Measurements from ENCODE around the gene CA7.

CA7 gene

GRCh38 chr16:66844342-66845079 lies at the start of gene CA7:
TSS of gene CA7 (plus strand) at chr16:66844414. CDS start at chr16:66844488, 74 bp downstream.
- DNase-seq: no peak

GRCh38 chr16:66798161-66798560 lies 46.1 kb upstream of the CA7 start:
- no peak for DNase-seq

DNA sequence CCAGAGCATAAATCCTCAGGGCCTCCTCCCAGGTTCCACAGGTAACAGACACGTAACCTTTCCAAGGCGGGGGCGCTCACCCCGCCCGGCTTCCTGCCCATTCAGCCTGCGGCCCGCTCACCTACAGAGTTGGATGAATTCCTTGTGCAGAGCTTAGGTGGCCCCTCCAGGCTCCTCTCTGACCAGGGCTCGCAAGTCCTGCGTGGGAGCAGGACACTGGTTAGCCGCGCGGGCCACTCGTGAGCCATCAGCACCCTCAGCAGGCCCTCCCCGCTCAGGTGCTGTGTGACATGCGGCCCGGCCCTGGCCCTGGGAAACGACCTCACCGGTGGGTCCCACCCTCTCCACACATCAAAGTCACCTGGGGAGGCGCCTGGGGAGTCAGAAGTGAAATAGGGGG lies 43.4 kb upstream of the CA7 start:
- no peak for DNase-seq

GRCh38 chr16:66801320-66802105 lies 42.7 kb upstream of the CA7 start, which contains the start of gene TERB1:
TSS of gene TERB1 (minus strand) at chr16:66801584. CDS start at chr16:66796798, 4,786 bp downstream.
- no peak for DNase-seq

DNA sequence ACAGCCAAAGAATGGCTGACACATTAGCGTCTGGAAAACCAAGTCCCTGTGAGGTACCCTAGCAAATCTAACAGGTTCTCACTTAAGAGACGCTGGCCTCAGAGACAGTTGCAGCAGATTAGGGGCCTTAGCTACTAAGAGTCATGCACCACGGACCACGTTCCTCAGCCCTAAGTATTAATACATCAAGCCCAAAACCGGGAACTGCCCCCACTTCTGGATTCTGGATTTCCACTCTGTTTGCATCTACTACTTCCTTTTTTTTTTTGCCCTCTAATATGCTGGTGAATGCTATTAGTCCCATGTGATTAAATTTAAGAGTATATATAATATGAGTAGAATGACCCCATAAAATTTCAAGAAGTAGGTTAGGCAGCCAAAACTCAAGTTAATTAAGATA lies 42.1 kb upstream of the CA7 start:
- DNase-seq: no peak

- no peak for DNase-seq
These were observed 34.4 kb upstream of the CA7 start for GRCh38 chr16:66809765-66810164.

GRCh38 chr16:66810391-66810790 lies 33.8 kb upstream of the CA7 start:
- no peak for DNase-seq

DNA sequence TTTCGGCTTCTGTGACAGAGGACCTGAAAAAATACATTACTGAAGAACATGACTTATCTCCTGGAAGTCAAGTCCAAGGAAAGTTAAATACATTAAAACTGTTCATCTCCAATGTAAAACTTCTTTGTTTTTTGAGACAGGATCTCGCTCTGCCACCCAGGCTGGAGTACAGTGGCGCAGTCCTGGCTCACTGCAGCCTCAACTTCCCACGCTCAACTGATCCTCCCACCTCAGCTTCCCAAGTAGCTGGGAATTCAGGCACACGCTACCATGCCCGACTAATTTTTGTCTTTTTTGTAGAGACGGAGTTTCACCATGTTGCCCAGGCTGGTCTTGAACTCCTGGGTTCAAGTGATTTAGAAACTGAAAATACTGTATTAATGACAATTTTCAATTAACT lies 33.2 kb upstream of the CA7 start:
- no peak for DNase-seq

DNA sequence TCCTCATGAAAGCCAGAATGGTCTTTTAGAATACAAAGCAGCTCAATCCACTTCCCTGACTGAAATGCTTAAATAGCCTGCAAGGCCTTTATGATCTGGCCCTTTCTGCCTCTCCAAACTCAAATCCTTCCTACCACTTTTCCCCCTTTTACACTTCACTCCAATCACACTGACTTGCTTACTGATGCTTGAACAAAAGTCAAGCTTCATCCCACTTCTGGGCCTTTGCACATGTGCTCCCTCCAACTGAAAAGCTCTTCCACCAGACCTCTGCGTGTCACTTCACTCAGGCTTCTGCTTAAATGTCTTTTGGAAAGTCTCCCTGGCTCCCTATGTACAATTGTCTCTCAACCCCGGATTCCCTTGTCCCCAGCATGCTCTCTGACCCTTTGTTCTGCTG lies 29.5 kb upstream of the CA7 start:
- no peak for DNase-seq

GRCh38 chr16:66824006-66824405 lies 20.2 kb upstream of the CA7 start:
- no peak for DNase-seq

GRCh38 chr16:66830422-66831404 lies 13.5 kb upstream of the CA7 start, which contains the start of gene NAE1:
TSS of gene NAE1 (minus strand) at chr16:66830976. CDS start at chr16:66830899, 77 bp downstream.
- peak; percentile 68 for DNase-seq

GRCh38 chr16:66832190-66832589 lies 12.0 kb upstream of the CA7 start:
- DNase-seq: no peak

GRCh38 chr16:66832661-66833305 lies 11.4 kb upstream of the CA7 start:
- DNase-seq: no peak

DNA sequence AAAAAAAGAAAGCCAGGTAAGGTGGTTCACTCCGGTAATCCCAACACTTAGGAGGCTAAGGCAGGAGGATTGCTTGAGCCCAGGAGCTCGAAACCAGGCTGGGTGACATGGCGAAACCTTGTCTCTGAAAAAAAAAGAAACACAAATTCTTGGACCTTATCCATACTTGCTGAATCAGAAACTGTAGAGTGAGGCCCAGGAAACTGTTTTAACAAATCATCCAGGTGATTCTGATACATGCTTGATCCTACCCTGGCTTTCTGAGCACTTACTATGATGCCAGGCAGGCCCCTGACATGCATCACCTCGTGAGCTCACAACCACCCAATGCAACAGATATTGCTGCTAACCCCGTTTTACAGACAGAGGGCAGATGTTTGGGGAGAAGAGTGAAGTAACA lies 9.5 kb upstream of the CA7 start:
- DNase-seq: no peak

GRCh38 chr16:66840883-66841282 lies 3.3 kb upstream of the CA7 start:
- no peak for DNase-seq

DNA sequence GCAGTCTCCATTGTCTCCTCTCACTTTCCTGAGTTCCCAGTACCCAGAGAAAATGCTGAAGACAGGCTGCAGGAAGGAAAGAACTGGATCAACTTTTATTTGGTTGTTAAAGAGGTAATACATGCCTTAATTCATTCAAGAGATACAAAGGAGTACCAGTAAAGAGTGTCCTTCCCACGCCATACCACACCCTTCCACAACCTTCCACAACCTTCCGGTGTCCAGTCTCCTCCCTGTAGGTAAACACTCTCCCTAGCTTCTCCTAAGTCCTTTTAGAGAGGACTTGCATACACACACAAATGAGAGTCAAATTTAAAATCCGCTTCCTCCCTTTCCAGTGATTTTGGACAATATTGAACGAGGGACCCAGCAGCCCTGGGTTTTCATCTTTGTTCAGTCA lies 2.8 kb upstream of the CA7 start:
- no peak for DNase-seq

DNA sequence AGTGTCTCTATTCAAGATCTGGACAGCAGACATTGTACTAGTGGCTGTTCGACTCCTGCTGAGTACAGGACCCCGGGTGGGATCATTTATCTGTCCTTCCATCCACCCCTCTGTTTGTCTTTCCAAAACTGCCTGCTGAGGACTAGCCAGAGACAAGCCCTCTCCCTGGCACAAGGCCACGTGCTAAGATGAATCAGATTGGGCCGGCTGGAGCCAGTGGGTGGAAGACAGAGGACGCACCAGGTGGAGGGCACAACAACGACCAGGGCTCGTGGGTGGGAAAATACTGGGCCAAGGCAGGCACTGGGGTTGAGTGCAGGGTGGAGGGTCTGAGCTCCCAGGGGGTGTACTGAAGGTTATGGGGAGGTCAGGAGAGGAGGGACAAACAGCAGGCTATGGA lies 1.4 kb upstream of the CA7 start:
- no peak for DNase-seq

DNA sequence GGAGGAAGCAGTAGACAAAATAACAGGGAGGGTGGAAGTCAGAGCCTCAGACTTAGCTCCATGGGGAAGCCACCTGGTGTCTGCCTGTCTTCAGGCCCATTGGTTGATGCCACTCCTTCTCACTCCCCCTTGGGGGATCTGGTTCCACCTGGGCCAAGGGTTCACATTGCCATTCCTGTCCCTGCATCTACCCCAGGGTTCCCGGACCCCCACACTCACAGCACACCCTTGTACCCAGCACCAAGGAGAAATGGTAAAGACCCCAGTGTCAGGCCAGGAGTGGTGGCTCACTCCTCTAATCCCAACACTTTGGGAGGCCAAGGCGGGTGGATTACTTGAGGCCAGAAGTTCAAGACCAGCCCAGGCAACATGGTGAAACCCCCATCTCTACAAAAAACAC lies 1.0 kb upstream of the CA7 start:
- DNase-seq: no peak

GRCh38 chr16:66844009-66844341 lies 239 bp upstream of the CA7 start:
- DNase-seq: no peak

DNA sequence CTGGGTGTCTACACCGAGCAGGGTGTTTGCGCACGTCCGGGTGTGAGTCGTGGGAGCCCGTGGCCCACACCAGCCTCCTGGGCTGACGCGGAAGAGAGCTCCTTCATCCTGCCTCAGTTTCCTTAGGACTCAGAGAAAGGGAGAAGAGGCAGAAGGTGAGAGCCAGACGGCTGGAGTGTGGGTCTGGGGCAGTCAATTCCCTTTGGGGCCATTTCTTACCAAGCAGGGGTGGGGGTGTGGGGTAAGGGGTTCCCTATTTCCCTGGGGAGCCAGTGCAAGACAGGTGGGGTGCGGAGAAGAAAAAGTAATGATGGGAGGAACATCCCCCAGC lies 831 bp downstream of the CA7 start:
- no peak for DNase-seq

DNA sequence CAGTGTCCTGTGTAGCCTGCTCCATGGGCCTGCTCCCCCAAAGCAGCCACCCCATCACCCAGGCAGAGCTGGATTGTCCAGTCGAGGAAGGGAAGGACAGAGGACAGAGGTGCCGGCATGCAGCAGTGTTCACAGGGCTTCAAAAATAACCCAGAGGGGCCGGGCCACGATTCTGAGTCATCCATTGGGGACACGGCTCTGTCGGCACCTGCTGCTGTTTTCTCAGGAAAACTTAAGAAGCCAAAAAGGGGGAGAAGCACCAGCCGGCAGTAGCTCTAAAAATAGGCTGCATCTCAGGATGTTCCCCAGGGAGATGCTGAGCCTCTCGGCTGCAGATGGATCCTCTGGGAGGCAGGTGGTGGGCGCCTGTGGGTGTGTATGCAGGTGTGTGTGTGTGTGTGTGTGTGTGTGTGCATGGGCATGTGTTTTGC lies 1.6 kb downstream of the CA7 start:
- no peak for DNase-seq

GRCh38 chr16:66846266-66846665 lies 2.1 kb downstream of the CA7 start:
- DNase-seq: no peak

DNA sequence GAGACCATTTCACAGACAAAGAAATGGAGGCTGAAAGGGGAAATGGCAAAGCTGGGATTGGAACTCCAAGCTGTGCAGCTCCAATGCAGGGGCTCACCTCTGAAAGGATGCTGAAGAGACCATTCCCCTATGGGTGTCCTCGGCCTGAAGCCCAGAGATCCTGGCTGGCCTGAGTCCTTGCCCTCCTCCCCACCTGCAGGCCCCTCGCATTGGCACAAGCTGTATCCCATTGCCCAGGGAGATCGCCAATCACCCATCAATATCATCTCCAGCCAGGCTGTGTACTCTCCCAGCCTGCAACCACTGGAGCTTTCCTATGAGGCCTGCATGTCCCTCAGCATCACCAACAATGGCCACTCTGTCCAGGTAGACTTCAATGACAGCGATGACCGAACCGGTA lies 2.6 kb downstream of the CA7 start:
- no peak for DNase-seq

All from amniotic stem cell (primary cell).